Stimulated activated CD4-positive, alpha-beta T cell treated with anti-CD3 and anti-CD28 coated beads, Interleukin-15, amount 100 ng/mL, for 24 hours (primary cell): Measurements from ENCODE around the gene FAM114A1.

Source experiments
- DNase-seq: peaks from one replicate; pipeline ENCODE4 v3.0.0-alpha.2; 2020

FAM114A1 gene

GRCh38 chr4:38867478-38868058, at the start of gene FAM114A1:
TSS of gene FAM114A1 (plus strand) at chr4:38867806. CDS start at chr4:38878079, 10,273 bp downstream.
- peak; percentile 54 for DNase-seq

- no peak for DNase-seq
Measured at GRCh38 chr4:38818441-38818976, 49.1 kb upstream of the FAM114A1 start.

- DNase-seq, result no peak
Measured at GRCh38 chr4:38819569-38819968, 48.0 kb upstream of the FAM114A1 start.

- DNase-seq, result no peak
Measured at GRCh38 chr4:38820329-38821061, 47.1 kb upstream of the FAM114A1 start.

GRCh38 chr4:38821739-38822138, 45.9 kb upstream of the FAM114A1 start:
- DNase-seq, result no peak

GRCh38 chr4:38822748-38823303, 44.8 kb upstream of the FAM114A1 start:
- DNase-seq, result no peak

- no peak for DNase-seq
Measured at GRCh38 chr4:38823766-38824165, 43.8 kb upstream of the FAM114A1 start.

- no peak for DNase-seq
Measured at GRCh38 chr4:38829237-38829636, 38.4 kb upstream of the FAM114A1 start.

- no peak for DNase-seq
Measured at GRCh38 chr4:38831653-38832052, 36.0 kb upstream of the FAM114A1 start.

GRCh38 chr4:38832206-38832605, 35.4 kb upstream of the FAM114A1 start:
- DNase-seq, result no peak

GRCh38 chr4:38832624-38833528, 34.7 kb upstream of the FAM114A1 start:
- no peak for DNase-seq

- DNase-seq, result no peak
Measured at GRCh38 chr4:38834570-38834969, 33.0 kb upstream of the FAM114A1 start.

GRCh38 chr4:38837334-38837733, 30.3 kb upstream of the FAM114A1 start:
- no peak for DNase-seq

GRCh38 chr4:38837849-38838248, 29.8 kb upstream of the FAM114A1 start:
- no peak for DNase-seq

GRCh38 chr4:38842994-38843393, 24.6 kb upstream of the FAM114A1 start:
- no peak for DNase-seq

- DNase-seq, result no peak
Measured at GRCh38 chr4:38846015-38846414, 21.6 kb upstream of the FAM114A1 start.

GRCh38 chr4:38855466-38855865, 12.1 kb upstream of the FAM114A1 start:
- no peak for DNase-seq

GRCh38 chr4:38856046-38856445, 11.6 kb upstream of the FAM114A1 start:
- no peak for DNase-seq

- peak; percentile 74 for DNase-seq
Measured at GRCh38 chr4:38856524-38857337, 10.9 kb upstream of the FAM114A1 start, which contains the start of gene TLR6. TSS of gene TLR6 (minus strand) at chr4:38856817. CDS start at chr4:38829473, 27,344 bp downstream.

- peak; percentile 47 for DNase-seq
Measured at GRCh38 chr4:38857354-38858096, 10.1 kb upstream of the FAM114A1 start.

- no peak for DNase-seq
Measured at GRCh38 chr4:38858097-38858420, 9.5 kb upstream of the FAM114A1 start.
